GM23338 (cell line): ENCODE data around the gene PIK3R5.

Experiments used
- ETS1 ChIP-seq: IDR thresholded peaks from 2 replicates; pipeline ENCODE4 v1.6.1; 2016; ENCODE audit warnings: antibody characterized with exemption
- EZH2 ChIP-seq: fragments of 200-600 bp; sonication (generic); IDR thresholded peaks from one replicate; pipeline ENCODE4 v1.8.0; 2017; ENCODE audit warnings: antibody characterized with exemption, mild to moderate bottlenecking, low read depth; ENCODE audit not compliant: unreplicated experiment
- EZH2phosphoT487 ChIP-seq: fragments of 200-600 bp; sonication (generic); IDR thresholded peaks from one replicate; pipeline ENCODE4 v1.8.1; 2018; ENCODE audit warnings: antibody characterized with exemption; ENCODE audit not compliant: unreplicated experiment
- POLR2AphosphoS5 ChIP-seq: IDR thresholded peaks from 2 replicates; pipeline ENCODE4 v1.6.1; 2016; ENCODE audit warnings: antibody characterized with exemption, low read depth
- TF ChIP-seq, protein P1 (sequence below), 2 experiments: fragments of 200-600 bp in 1 of 2; sonication (generic) in 1 of 2; conservative IDR thresholded peaks; 2 replicates each; pipeline versions ENCODE4 v1.5.1 to v1.6.1; 2016 to 2017; ENCODE audit warnings: antibody characterized with exemption in 2 of 2, low read depth in 2 of 2, mild to moderate bottlenecking in 2 of 2, moderate library complexity in 1 of 2

DNA sequence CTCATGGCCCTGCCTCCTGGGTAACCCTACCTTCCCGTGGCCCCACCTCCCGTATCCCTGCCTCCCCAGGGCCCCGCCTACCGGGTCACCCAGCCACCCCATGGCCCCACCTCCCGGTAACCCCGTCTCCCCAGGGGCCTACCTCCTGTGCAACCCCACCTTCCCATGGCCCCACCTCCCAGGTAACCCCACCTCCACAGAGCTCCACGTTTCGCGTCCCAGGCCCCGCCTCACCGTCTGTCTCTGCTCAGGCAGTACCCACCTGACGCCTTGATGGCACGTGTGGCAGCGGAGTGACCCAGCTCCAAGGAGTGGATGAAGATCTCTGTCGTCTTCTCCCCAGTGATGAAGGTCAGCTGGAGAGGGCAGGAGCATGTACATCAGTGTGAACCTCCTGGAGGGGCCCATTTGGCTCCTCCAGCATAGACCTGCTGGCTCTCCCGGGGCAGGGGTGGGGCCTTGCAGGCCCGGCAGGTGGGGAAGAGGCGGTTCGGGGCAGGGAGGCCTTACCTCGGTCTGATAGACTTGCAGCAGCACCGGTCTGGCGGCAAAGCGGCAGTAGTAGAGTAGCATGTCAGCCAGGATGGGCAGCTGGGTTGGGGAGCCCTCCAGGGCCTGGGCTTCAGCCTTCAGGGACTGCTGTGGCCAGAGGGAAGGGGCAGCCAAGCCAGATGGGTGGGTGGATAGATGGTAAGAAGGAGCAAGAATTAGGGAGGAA lies 79.4 kb downstream of the PIK3R5 start:
- TF ChIP-seq, protein P1, sequence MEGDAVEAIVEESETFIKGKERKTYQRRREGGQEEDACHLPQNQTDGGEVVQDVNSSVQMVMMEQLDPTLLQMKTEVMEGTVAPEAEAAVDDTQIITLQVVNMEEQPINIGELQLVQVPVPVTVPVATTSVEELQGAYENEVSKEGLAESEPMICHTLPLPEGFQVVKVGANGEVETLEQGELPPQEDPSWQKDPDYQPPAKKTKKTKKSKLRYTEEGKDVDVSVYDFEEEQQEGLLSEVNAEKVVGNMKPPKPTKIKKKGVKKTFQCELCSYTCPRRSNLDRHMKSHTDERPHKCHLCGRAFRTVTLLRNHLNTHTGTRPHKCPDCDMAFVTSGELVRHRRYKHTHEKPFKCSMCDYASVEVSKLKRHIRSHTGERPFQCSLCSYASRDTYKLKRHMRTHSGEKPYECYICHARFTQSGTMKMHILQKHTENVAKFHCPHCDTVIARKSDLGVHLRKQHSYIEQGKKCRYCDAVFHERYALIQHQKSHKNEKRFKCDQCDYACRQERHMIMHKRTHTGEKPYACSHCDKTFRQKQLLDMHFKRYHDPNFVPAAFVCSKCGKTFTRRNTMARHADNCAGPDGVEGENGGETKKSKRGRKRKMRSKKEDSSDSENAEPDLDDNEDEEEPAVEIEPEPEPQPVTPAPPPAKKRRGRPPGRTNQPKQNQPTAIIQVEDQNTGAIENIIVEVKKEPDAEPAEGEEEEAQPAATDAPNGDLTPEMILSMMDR (conservative IDR thresholded peaks at IDR 0.05; ENCODE audit: low read depth in 2 of 2), result no peak
- TF ChIP-seq ETS1 (no peak), EZH2phosphoT487 (no peak), EZH2 (no peak), POLR2AphosphoS5 (no peak)
